GM12878 (cell line): ENCODE results near the gene ACACB. TPM values are rescaled to one million over a fixed set of nuclear protein-coding genes. Genes with fewer than 3 reads are reported as not detected.

Source experiments
- ATAC-seq: fragments of 200-7000 bp; cut with Tn5 transposase; 3 replicates; pipeline ENCODE4 v1.9.1; 2020; ENCODE audit warnings: mild to moderate bottlenecking, moderate library complexity
- BruUV-seq: library from RNA; stranded (reverse); fragments of 400-500 nt; replicated peaks from 2 replicates; lab custom pipeline; 2021; lab: Mats Ljungman, UMichigan
- CTCF ChIA-PET: fragments of 300-600 bp; sonication (Branson Sonifier 250); formaldehyde crosslinking; extraction: SDS; loops from one replicate; lab custom pipeline; 2021; ENCODE audit warnings: inconsistent platforms; lab: Yijun Ruan, JAX
- POLR2A ChIA-PET: fragments of 350-600 bp; formaldehyde crosslinking; extraction: SDS; loops from one replicate; lab custom pipeline; 2021; ENCODE audit warnings: inconsistent platforms; lab: Charles Lee
- RAD21 ChIA-PET: fragments of 300-600 bp; sonication (Branson Sonifier 250); formaldehyde crosslinking; loops from one replicate; lab custom pipeline; 2023; ENCODE audit warnings: antibody characterized with exemption; ENCODE audit not compliant: unreplicated experiment; lab: Charles Lee
- SMC1A ChIA-PET: fragments of 300-600 bp; sonication (Branson Sonifier 250); formaldehyde crosslinking; loops from one replicate; lab custom pipeline; 2023; ENCODE audit not compliant: unreplicated experiment, uncharacterized antibody; lab: Charles Lee
- DNase-seq: peaks from one replicate; pipeline ENCODE4 v3.0.0-alpha.2; 2011; ENCODE audit warnings: low read depth, low spot score
- FAIRE-seq: peaks from 3 replicates; lab custom pipeline; 2011; peaks lifted over from hg19 to GRCh38; lab: Jason Lieb, UNC
- H2AFZ ChIP-seq: 2 replicates; pipeline ENCODE4 v1.6.0; 2011; ENCODE audit warnings: low read depth, low read length, control low read depth; ENCODE audit not compliant: control insufficient read depth
- H3K27ac ChIP-seq: 2 replicates; pipeline ENCODE4 v1.5.1; 2011; ENCODE audit warnings: control low read depth; ENCODE audit not compliant: control insufficient read depth, insufficient read depth
- H3K27me3 ChIP-seq, 2 experiments: replicated peaks in 1 of 2; 2 replicates each; pipeline versions ENCODE4 v1.6.0 to v1.6.1; 2011; ENCODE audit warnings: low read length in 1 of 2; ENCODE audit not compliant: control insufficient read depth in 2 of 2, insufficient read depth in 2 of 2
- H3K36me3 ChIP-seq, 2 experiments: 2 replicates each; pipeline ENCODE4 v1.5.1; 2011; ENCODE audit warnings: low read length in 1 of 2; ENCODE audit not compliant: control insufficient read depth in 2 of 2, insufficient read depth in 2 of 2
- H3K4me1 ChIP-seq: 2 replicates; pipeline ENCODE4 v1.6.1; 2011; ENCODE audit warnings: mild to moderate bottlenecking, low read length, moderate library complexity, mixed read lengths; ENCODE audit not compliant: control insufficient read depth, insufficient read depth
- H3K4me2 ChIP-seq: 2 replicates; pipeline ENCODE4 v1.6.0; 2011; ENCODE audit warnings: control low read depth; ENCODE audit not compliant: control insufficient read depth, insufficient read depth
- H3K4me3 ChIP-seq: fragments of 200-600 bp; sonication (generic); 2 replicates; pipeline ENCODE4 v1.5.1; 2016
- H3K79me2 ChIP-seq: 2 replicates; pipeline ENCODE4 v1.6.0; 2011; ENCODE audit warnings: low read length; ENCODE audit not compliant: control insufficient read depth, insufficient read depth
- H3K9ac ChIP-seq: 2 replicates; pipeline ENCODE4 v1.8.0; 2011; ENCODE audit warnings: low read length, control low read depth, mixed read lengths; ENCODE audit not compliant: control insufficient read depth, insufficient read depth
- H3K9me3 ChIP-seq: replicated peaks from 3 replicates; pipeline ENCODE4 v1.5.1; 2011; ENCODE audit warnings: mild to moderate bottlenecking, low read length; ENCODE audit not compliant: control insufficient read depth, insufficient read depth
- H4K20me1 ChIP-seq: 2 replicates; pipeline ENCODE4 v1.6.0; 2011; ENCODE audit not compliant: control insufficient read depth, insufficient read depth
- ATF7 ChIP-seq: fragments of 450-650 bp; IDR thresholded peaks from 2 replicates; pipeline ENCODE4 v1.6.1; 2016; ENCODE audit warnings: low read depth, mild to moderate bottlenecking
- E4F1 ChIP-seq: fragments of 450-650 bp; IDR thresholded peaks from 2 replicates; pipeline ENCODE4 v1.6.1; 2018; ENCODE audit warnings: borderline replicate concordance, mild to moderate bottlenecking; ENCODE audit not compliant: partially characterized antibody
- EED ChIP-seq: sonication (generic); IDR thresholded peaks from 2 replicates; pipeline ENCODE4 v1.6.1; 2016; ENCODE audit warnings: antibody characterized with exemption, low read depth
- IKZF1 ChIP-seq: fragments of 450-650 bp; conservative IDR thresholded peaks from 2 replicates; pipeline ENCODE4 v1.6.1; 2017; ENCODE audit warnings: antibody characterized with exemption, mild to moderate bottlenecking
- IKZF2 ChIP-seq, 2 experiments: fragments of 450-650 bp; IDR thresholded peaks; 2 replicates each; pipeline ENCODE4 v1.6.1; 2017; ENCODE audit warnings: mild to moderate bottlenecking in 2 of 2, moderate library complexity in 2 of 2
- MTA3 ChIP-seq: IDR thresholded peaks from 2 replicates; pipeline ENCODE4 v1.6.1; 2012; ENCODE audit warnings: low read length, inconsistent platforms, borderline replicate concordance
- NFIC ChIP-seq: IDR thresholded peaks from 2 replicates; pipeline ENCODE4 v1.6.1; 2012; ENCODE audit warnings: low read depth, mild to moderate bottlenecking, inconsistent platforms, low read length, moderate library complexity
- PRDM15 ChIP-seq: fragments of 450-650 bp; formaldehyde crosslinking; IDR thresholded peaks from 2 replicates; pipeline ENCODE4 v1.4.0; 2020; ENCODE audit warnings: mild to moderate bottlenecking, moderate library complexity
- RAD51 ChIP-seq: fragments of 450-650 bp; IDR thresholded peaks from 2 replicates; pipeline ENCODE4 v1.6.1; 2016; ENCODE audit warnings: moderate library complexity, mild to moderate bottlenecking, inconsistent platforms
- SMAD1 ChIP-seq: fragments of 450-650 bp; IDR thresholded peaks from 2 replicates; pipeline ENCODE4 v1.6.1; 2018; ENCODE audit warnings: mild to moderate bottlenecking, low read depth; ENCODE audit not compliant: partially characterized antibody
- STAT3 ChIP-seq: IDR thresholded peaks from 2 replicates; pipeline ENCODE4 v1.6.1; 2011; ENCODE audit warnings: low read depth, low read length, improper control_type of control experiment
- ZNF24 ChIP-seq: fragments of 450-650 bp; IDR thresholded peaks from 2 replicates; pipeline ENCODE4 v1.6.1; 2017; ENCODE audit warnings: antibody characterized with exemption, mild to moderate bottlenecking
- WGBS: methylation state at CpG from one replicate; pipeline ENCODE4 v1.1.6; 2016; ENCODE audit warnings: low lambda C conversion rate; ENCODE audit not compliant: insufficient replicate concordance, insufficient coverage; ENCODE audit errors: missing lambda C conversion rate; 5-methylcytosine and 5-hydroxymethylcytosine counted together
- in situ Hi-C: fragments of 300-500 bp; cut with MboI; formaldehyde crosslinking; loops from 9 replicates; pipeline ENCODE4 v1.14.3; 2018; ENCODE audit warnings: mixed read lengths
- intact Hi-C: fragments of 100-400 bp; cut with micrococcal nuclease; formaldehyde crosslinking; loops from one replicate; pipeline ENCODE4 v1.14.2; 2022; ENCODE audit not compliant: unreplicated experiment
- polyA plus RNA-seq, 11 experiments: library from polyadenylated mRNA; depleted of rRNA in 4 of 11; unstranded in 6 of 11; stranded (reverse) in 5 of 11; fragments of >200 nt; fragmentation: Nextera tagmentation in 4 of 11; fragmentation: Illumina TruSeq in 1 of 11; extraction: Ambion mirVana in 4 of 11; extraction: Trizol in 1 of 11; gene quantifications; 1 replicate in 1 of 11; 2 replicates in 10 of 11; pipeline versions ENCODE4 v1.2.1 to v1.2.3, GENCODE V29; 2011 to 2016; ENCODE audit warnings: inconsistent platforms in 2 of 11, missing spikeins in 2 of 11, low read depth in 1 of 11
- total RNA-seq, 4 experiments: library from RNA; depleted of rRNA in 3 of 4; stranded (reverse); fragments of >200 nt in 3 of 4; fragmentation: Illumina TruSeq in 1 of 4; extraction: Trizol in 1 of 4; gene quantifications; 2 replicates each; pipeline versions ENCODE4 v1.2.1 to v1.2.3, GENCODE V29; 2013 to 2021
- TF ChIP-seq, protein P1 (sequence below): IDR thresholded peaks from 2 replicates; pipeline ENCODE4 v1.6.1; 2012; ENCODE audit warnings: low read depth, low read length, improper control_type of control experiment
- TF ChIP-seq, protein P2 (sequence below): IDR thresholded peaks from 2 replicates; pipeline ENCODE4 v1.6.1; 2011; ENCODE audit warnings: mild to moderate bottlenecking, low read depth, low read length, moderate library complexity; ENCODE audit not compliant: insufficient replicate concordance

Gene ACACB
- total and polyA plus RNA-seq, 10 of the 15 experiments (the other 5 are each of a cell fraction or from before 2014, with no cell fraction given) = 0.05 to 1.9 (median 0.38) TPM; not detected in 2

DNA sequence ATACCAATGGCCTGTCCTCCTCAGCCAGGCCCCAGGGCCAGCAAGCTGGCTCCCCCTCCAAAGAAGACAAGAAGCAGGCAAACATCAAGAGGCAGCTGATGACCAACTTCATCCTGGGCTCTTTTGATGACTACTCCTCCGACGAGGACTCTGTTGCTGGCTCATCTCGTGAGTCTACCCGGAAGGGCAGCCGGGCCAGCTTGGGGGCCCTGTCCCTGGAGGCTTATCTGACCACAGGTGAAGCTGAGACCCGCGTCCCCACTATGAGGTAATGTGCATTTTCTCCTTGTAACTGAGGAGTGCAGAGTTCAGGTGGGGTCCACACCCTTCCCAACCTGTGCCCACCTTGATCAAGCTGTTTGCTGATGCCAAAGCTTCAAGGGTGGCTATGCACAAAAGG, 23.4 kb downstream of the ACACB start:
- no peaks in the 10 kb centered on the region for H3K27me3 ChIP-seq
- 43% methylated on average over 7 of the region's 7 CpGs for WGBS
- FAIRE-seq (no peak), ATAC-seq (no peak), DNase-seq (no peak)
- no peak overlapping the region for H2AFZ ChIP-seq
- H3K27ac ChIP-seq = no peak overlapping the region
- no peaks in the 10 kb centered on the region for H3K9me3 ChIP-seq
- TF ChIP-seq, protein P1, sequence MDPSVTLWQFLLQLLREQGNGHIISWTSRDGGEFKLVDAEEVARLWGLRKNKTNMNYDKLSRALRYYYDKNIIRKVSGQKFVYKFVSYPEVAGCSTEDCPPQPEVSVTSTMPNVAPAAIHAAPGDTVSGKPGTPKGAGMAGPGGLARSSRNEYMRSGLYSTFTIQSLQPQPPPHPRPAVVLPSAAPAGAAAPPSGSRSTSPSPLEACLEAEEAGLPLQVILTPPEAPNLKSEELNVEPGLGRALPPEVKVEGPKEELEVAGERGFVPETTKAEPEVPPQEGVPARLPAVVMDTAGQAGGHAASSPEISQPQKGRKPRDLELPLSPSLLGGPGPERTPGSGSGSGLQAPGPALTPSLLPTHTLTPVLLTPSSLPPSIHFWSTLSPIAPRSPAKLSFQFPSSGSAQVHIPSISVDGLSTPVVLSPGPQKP = no peak
- TF ChIP-seq, protein P2, sequence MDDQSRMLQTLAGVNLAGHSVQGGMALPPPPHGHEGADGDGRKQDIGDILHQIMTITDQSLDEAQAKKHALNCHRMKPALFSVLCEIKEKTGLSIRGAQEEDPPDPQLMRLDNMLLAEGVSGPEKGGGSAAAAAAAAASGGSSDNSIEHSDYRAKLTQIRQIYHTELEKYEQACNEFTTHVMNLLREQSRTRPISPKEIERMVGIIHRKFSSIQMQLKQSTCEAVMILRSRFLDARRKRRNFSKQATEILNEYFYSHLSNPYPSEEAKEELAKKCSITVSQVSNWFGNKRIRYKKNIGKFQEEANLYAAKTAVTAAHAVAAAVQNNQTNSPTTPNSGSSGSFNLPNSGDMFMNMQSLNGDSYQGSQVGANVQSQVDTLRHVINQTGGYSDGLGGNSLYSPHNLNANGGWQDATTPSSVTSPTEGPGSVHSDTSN = no peak
- no peak for TF ChIP-seq EED
- TF ChIP-seq RAD51 = no peak
- no peak for TF ChIP-seq PRDM15
- TF ChIP-seq ZNF24 = no peak
- TF ChIP-seq E4F1 = no peak
- no peak for TF ChIP-seq NFIC
- no peak for TF ChIP-seq STAT3
- TF ChIP-seq SMAD1 = no peak
- TF ChIP-seq IKZF1 = no peak
- TF ChIP-seq ATF7 = no peak
- no peak for TF ChIP-seq IKZF2 (IDR thresholded peaks at IDR 0.05)
- TF ChIP-seq MTA3 = no peak
- BruUV-seq = no TSS peak
- ChIA-PET SMC1A (no interaction called here), POLR2A (no interaction called here), RAD21 (no interaction called here), CTCF (interaction anchor here (0.9 to 1.5 kb wide), 2 partner anchors 11 to 28 kb away, joined by 3 to 5 read pairs; no protein-coding TSS in a partner anchor)
- no peak overlapping the region for H3K4me3 ChIP-seq
- no peak overlapping the region for H3K4me2 ChIP-seq
- no peak overlapping the region for H3K9ac ChIP-seq
- no peaks in the 10 kb centered on the region for H3K4me1 ChIP-seq
- in situ Hi-C loops = no loop called here
- no peaks in the 10 kb centered on the region for H3K79me2 ChIP-seq
- no peaks in the 10 kb centered on the region for H3K36me3 ChIP-seq
- intact Hi-C loops = loop anchor here (10.0 kb wide), 1 partner anchor 245 kb away; no protein-coding TSS in a partner anchor
- H4K20me1 ChIP-seq = no peaks in the 10 kb centered on the region
